ENCODE results near the gene ABCA13. TPM values are rescaled to one million over a fixed set of nuclear protein-coding genes. Genes with fewer than 3 reads are reported as not detected.

ABCA13 gene
- total RNA-seq, 1 donor from 2014 or later = 0.69 TPM

DNA sequence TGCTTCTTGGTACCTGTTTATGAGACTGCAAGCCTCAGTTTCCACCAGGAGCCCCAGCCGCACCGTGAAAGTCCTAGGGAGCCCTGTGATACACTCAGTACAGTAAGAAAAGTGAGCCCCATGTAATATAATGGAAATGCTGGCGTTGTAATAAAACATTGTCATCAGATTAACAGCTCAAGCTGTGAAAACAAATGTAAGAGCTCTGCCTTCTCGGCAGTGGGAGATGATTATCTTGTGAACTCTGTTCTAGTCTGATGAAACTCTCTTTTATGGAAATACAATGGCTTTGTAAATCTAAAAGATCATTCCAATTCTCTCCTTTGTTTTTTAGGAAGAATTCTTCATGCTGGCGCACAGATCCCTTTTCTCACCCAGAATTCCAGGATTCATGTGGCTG is 299.9 kb downstream of the ABCA13 start:
- TF ChIP-seq, protein P1, sequence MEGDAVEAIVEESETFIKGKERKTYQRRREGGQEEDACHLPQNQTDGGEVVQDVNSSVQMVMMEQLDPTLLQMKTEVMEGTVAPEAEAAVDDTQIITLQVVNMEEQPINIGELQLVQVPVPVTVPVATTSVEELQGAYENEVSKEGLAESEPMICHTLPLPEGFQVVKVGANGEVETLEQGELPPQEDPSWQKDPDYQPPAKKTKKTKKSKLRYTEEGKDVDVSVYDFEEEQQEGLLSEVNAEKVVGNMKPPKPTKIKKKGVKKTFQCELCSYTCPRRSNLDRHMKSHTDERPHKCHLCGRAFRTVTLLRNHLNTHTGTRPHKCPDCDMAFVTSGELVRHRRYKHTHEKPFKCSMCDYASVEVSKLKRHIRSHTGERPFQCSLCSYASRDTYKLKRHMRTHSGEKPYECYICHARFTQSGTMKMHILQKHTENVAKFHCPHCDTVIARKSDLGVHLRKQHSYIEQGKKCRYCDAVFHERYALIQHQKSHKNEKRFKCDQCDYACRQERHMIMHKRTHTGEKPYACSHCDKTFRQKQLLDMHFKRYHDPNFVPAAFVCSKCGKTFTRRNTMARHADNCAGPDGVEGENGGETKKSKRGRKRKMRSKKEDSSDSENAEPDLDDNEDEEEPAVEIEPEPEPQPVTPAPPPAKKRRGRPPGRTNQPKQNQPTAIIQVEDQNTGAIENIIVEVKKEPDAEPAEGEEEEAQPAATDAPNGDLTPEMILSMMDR (conservative IDR thresholded peaks at IDR 0.05; ENCODE audit: low read depth, low read length) = no peak
- no peak overlapping the region for H3K4me3 ChIP-seq (ENCODE audit: low read depth, low read length)
- DNase-seq (ENCODE audit: low read depth) = no peak

DNA sequence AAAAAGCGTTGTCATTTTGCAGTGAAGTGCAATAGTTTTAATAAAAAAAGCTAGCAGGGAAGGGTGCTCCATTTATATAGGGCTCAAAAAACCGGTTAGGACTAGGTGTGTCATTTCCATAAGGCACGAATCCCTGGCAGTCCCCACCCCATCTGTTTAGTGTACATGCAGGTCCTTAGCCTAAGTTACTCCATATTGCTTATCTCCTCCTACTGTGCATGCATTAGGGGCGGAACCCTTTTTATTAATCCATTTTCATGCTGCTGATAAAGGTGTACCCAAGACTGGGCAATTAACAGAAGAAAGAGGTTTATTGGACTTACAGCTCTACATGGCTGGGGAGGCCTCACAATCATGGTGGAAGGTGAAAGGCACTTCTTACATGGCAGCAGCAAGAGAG is 301.4 kb downstream of the ABCA13 start:
- H3K4me3 ChIP-seq (ENCODE audit: low read depth, low read length) = no peak overlapping the region

DNA sequence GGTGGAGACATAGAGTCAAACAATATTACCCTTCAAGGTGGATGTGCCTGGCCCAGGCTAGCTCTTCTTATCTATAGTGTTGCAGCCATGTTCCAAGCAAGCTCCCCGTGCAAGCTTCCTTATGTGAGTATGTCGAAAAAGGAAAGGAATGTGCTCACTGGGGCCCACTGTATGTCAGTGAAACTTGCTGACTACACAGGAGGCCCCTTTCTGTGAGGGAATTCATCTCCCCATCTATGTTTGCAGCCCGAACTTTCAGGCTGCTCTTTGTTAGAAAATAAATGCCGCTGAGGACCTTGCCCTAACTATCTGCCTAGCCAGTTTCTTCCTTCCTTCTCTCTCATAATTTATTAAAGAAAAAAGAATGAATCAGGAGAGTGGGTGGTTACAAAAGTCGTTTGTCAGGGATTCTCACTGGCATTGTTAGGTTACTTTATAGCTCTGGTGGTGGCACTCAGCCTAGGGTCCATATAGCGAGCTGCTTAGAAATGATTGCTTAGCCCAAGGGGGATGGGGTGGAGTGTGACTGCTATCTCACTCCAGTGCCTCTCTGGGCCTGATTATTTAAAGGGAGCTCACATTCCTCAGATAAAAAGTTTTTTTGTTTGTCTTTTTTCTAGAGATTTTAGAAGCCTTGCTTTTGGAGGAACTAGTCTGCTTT is 302.1 kb downstream of the ABCA13 start:
- no peak for DNase-seq (ENCODE audit: low read depth)
- TF ChIP-seq, protein P1 (conservative IDR thresholded peaks at IDR 0.05; ENCODE audit: low read depth, low read length) = no peak

More for the DNA sequence above, 301.4 kb downstream of the ABCA13 start:
- TF ChIP-seq, protein P1 (conservative IDR thresholded peaks at IDR 0.05; ENCODE audit: low read depth, low read length) = no peak
- DNase-seq (ENCODE audit: low read depth) = no peak

DNA sequence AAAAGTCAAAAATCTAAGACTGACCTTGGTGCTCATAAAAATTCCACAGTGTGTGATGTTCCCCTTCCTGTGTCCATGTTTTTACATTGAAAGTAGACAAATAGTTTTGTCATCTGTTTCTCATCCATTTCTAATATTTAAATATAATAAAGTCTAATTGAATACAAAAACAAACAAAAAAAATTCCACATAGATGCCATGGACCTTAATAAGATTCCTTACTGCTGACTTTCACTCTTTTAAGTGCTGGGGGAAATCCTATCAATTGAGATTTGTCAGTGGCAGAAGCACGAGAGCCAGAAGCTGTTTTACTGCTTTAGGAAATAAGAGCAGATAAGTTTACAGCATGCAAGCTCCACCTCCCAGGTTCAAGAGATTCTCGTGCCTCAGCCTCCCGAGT is 310.0 kb downstream of the ABCA13 start:
- TF ChIP-seq, protein P1 (conservative IDR thresholded peaks at IDR 0.05; ENCODE audit: low read depth, low read length) = no peak
- no peak overlapping the region for H3K4me3 ChIP-seq (ENCODE audit: low read depth, low read length)
- DNase-seq (ENCODE audit: low read depth) = no peak

More for the DNA sequence above, 302.1 kb downstream of the ABCA13 start:
- H3K4me3 ChIP-seq (ENCODE audit: low read depth, low read length) = no peak overlapping the region

DNA sequence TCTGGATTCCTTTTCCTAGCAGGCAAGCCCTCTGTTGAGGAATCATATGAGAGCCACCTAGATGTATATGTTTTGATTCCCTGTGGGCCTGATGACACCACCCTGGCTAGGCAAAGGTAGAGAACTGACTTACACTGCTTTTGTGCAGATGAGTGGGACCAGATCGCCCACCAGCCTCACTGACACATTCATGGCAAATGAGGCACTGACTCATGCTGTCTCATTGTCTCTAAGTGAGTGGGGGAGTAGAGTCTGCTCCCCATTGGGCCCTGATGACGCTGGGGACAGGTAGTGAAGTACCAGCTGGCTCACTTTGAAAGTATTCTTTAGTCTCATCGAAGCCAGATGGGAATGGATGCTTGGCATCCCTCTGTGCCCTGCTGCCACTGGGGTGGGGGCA is 326.3 kb downstream of the ABCA13 start:
- TF ChIP-seq, protein P1 (conservative IDR thresholded peaks at IDR 0.05; ENCODE audit: low read depth, low read length) = no peak
- no peak for DNase-seq (ENCODE audit: low read depth)
- H3K4me3 ChIP-seq (ENCODE audit: low read depth, low read length) = no peak overlapping the region

DNA sequence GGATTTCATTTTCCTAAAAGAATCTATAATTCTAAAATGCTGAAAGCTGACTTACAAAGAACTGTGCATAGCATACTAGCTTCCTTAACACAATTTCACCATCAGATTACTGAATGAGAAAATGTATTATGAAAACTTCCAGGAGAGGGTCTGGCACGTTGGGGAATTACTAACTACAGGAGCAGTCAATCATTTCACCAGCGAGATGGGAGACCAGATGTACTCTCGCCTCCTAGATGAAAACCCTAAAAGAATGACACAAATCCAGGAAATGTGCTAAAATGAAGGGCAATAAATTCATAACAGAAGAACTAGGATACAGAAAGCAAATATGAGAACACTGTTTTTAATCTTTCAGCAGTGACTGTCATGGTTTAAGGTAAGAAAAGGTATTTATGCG is 330.8 kb downstream of the ABCA13 start:
- no peak for DNase-seq (ENCODE audit: low read depth)
- TF ChIP-seq, protein P1 (conservative IDR thresholded peaks at IDR 0.05; ENCODE audit: low read depth, low read length) = no peak
- no peak overlapping the region for H3K4me3 ChIP-seq (ENCODE audit: low read depth, low read length)

DNA sequence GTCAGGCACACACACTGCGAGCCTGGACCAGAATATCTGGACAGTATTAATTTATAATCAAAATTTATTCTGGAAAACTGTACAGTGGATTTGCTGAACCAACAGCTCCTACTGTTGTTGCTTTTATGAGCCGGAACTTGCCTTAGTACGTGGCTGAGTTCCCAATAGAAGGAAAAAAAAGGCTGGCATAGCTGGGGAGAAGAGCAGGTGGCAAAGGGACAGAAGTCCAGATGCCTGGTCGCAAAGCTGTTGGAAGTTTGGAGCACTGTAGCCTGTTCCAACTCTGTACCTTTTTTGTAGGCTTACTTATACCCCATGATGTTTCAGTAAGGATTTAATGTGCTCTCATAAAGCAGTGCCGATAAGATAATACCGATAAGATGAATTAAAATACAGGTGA is 333.8 kb downstream of the ABCA13 start:
- no peak overlapping the region for H3K4me3 ChIP-seq (ENCODE audit: low read depth, low read length)
- no peak for DNase-seq (ENCODE audit: low read depth)
- TF ChIP-seq, protein P1 (conservative IDR thresholded peaks at IDR 0.05; ENCODE audit: low read depth, low read length) = no peak
